Measurements from ENCODE around the gene NOX5. TPM values are rescaled to one million over a fixed set of nuclear protein-coding genes. Genes with fewer than 3 reads are reported as not detected.
"Not testable (repeated sequence)": the region's sequence is repeated elsewhere in the genome, so short reads cannot be mapped to it uniquely, and the experiment has no call there.

NOX5 gene
- total RNA-seq, 1 experiment from 2014 or later: 0.91 TPM

DNA sequence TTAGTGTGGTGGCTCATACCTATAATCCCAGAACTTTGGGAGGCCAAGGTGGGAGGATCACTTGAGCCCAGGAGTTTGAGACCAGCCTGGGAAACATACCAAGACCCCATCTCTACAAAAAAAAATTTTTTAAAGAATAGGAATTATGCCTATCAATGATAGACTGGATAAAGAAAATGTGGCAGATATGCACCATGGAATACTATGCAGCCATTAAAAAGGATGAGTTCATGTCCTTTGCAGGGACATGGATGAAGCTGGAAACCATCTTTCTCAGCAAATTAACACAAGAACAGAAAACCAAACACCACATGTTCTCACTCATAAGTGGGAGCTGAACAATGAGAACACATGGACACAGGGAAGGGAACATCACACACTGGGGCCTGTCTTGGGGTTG, 54.8 kb downstream of the NOX5 start:
- BruUV-seq (replicated peaks); POLR2A ChIA-PET; H3K27me3 ChIP-seq (ENCODE audit: insufficient read depth, low read length); H3K9me3 ChIP-seq (ENCODE audit: control insufficient read depth in 1 of 2, insufficient read depth in 1 of 2, low read depth in 1 of 2, low read length in 2 of 2); H3K79me2 ChIP-seq (ENCODE audit: insufficient read depth, low read length); H3K27ac ChIP-seq (ENCODE audit: low read depth, low read length); ATAC-seq; DNase-seq (ENCODE audit: low read depth, low spot score); H3K9me2 ChIP-seq (ENCODE audit: insufficient read depth); H3K4me2 ChIP-seq (ENCODE audit: low read length); CTCF ChIA-PET; H3K9ac ChIP-seq (ENCODE audit: low read length); H4K20me1 ChIP-seq (ENCODE audit: insufficient read depth); intact Hi-C loops (cut with micrococcal nuclease); H3K4me3 ChIP-seq (replicated peaks in 1 of 2; ENCODE audit: low read depth in 1 of 2, low read length in 2 of 2); H3K4me1 ChIP-seq (ENCODE audit: control insufficient read depth in 1 of 2, insufficient read depth in 2 of 2, low read length in 2 of 2); H2AFZ ChIP-seq (ENCODE audit: low read depth, low read length, poor library complexity, severe bottlenecking); RAD21 ChIA-PET (ENCODE audit: low non-redundant PET in 1 of 2, low total read pairs in 2 of 2, uncharacterized antibody in 2 of 2, unreplicated experiment in 2 of 2); H3K36me3 ChIP-seq (ENCODE audit: control insufficient read depth in 1 of 2, insufficient read depth in 2 of 2, low read length in 2 of 2): not testable (repeated sequence)

DNA sequence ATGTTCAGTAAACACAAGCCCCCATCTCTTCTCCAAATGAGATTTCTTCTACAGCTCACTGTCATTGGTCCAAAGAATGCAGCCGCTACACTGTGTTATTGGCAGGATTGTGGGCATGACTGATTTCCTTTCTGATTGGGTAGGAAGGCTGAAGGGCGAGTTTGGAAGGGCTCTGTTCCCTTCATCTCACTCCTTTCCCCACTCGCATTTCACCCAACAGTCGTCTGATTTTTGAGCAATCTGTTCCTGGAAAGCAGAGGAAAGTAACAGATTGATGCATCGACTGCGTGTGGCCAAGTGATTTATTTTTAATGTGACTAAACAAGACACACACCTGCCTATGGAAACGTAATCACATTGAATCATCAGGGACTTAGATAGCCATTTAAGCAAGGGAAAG, 55.5 kb downstream of the NOX5 start:
- Histone ChIP-seq H3K27ac (ENCODE audit: low read depth, low read length) (no peak overlapping the region), H3K4me1 (ENCODE audit: control insufficient read depth in 1 of 2, insufficient read depth in 2 of 2, low read length in 2 of 2) (peaks cover 0 to 13% of the 10 kb centered on the region in 2 experiments; a peak in 1 of 4 replicates), H3K9me2 (ENCODE audit: insufficient read depth) (no peaks in the 10 kb centered on the region), H4K20me1 (ENCODE audit: insufficient read depth) (no peaks in the 10 kb centered on the region), H2AFZ (ENCODE audit: low read depth, low read length, poor library complexity, severe bottlenecking) (no peak overlapping the region), H3K27me3 (ENCODE audit: insufficient read depth, low read length) (no peaks in the 10 kb centered on the region), H3K9me3 (ENCODE audit: control insufficient read depth in 1 of 2, insufficient read depth in 1 of 2, low read depth in 1 of 2, low read length in 2 of 2) (no peaks in the 10 kb centered on the region), H3K4me2 (ENCODE audit: low read length) (no peak overlapping the region), H3K4me3 (replicated peaks in 1 of 2; ENCODE audit: low read depth in 1 of 2, low read length in 2 of 2) (no peak overlapping the region), H3K9ac (ENCODE audit: low read length) (no peak overlapping the region), H3K36me3 (ENCODE audit: control insufficient read depth in 1 of 2, insufficient read depth in 2 of 2, low read length in 2 of 2) (no peaks in the 10 kb centered on the region), H3K79me2 (ENCODE audit: insufficient read depth, low read length) (no peaks in the 10 kb centered on the region)
- intact Hi-C loops (cut with micrococcal nuclease): no loop called here
- ChIA-PET RAD21 (ENCODE audit: low non-redundant PET in 1 of 2, low total read pairs in 2 of 2, uncharacterized antibody in 2 of 2, unreplicated experiment in 2 of 2) (no interaction called here), CTCF (no interaction called here), POLR2A (no interaction called here)
- ATAC-seq: no peak
- no peak for DNase-seq (ENCODE audit: low read depth, low spot score)
- TF ChIP-seq CBX3 (IDR thresholded peaks at IDR 0.05; ENCODE audit: low read depth): no peak
- no TSS peak for BruUV-seq (replicated peaks)

DNA sequence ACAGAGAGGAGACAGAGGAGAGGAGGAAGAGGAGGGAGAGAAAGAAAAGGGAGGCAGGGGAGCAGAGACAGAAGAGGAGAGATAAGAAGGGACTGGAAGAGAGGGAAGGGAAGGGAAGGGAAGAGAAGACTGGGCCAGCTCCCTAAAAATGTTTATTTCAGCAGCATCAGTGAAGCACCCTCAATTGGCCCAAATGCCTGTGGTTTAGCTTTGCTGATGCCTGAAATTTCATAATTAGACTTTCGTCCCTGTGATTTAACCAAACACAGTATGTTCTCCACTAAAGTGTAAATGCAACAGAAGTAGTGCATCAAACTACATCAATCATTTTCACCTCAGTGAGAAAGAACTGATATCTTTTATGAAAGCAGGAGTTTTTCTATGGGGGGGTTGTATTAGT, 55.9 kb downstream of the NOX5 start:
- ChIA-PET RAD21 (ENCODE audit: low non-redundant PET in 1 of 2, low total read pairs in 2 of 2, uncharacterized antibody in 2 of 2, unreplicated experiment in 2 of 2) (no interaction called here), POLR2A (no interaction called here), CTCF (no interaction called here)
- Histone ChIP-seq H3K27ac (ENCODE audit: low read depth, low read length) (no peak overlapping the region), H3K36me3 (ENCODE audit: control insufficient read depth in 1 of 2, insufficient read depth in 2 of 2, low read length in 2 of 2) (no peaks in the 10 kb centered on the region), H3K4me1 (ENCODE audit: control insufficient read depth in 1 of 2, insufficient read depth in 2 of 2, low read length in 2 of 2) (peaks cover 0 to 15% of the 10 kb centered on the region in 2 experiments; a peak in 1 of 4 replicates), H3K9ac (ENCODE audit: low read length) (no peak overlapping the region), H3K9me3 (ENCODE audit: control insufficient read depth in 1 of 2, insufficient read depth in 1 of 2, low read depth in 1 of 2, low read length in 2 of 2) (no peaks in the 10 kb centered on the region), H3K9me2 (ENCODE audit: insufficient read depth) (no peaks in the 10 kb centered on the region), H3K4me3 (replicated peaks in 1 of 2; ENCODE audit: low read depth in 1 of 2, low read length in 2 of 2) (no peak overlapping the region), H2AFZ (ENCODE audit: low read depth, low read length, poor library complexity, severe bottlenecking) (no peak overlapping the region), H3K27me3 (ENCODE audit: insufficient read depth, low read length) (no peaks in the 10 kb centered on the region), H3K4me2 (ENCODE audit: low read length) (no peak overlapping the region), H4K20me1 (ENCODE audit: insufficient read depth) (no peaks in the 10 kb centered on the region), H3K79me2 (ENCODE audit: insufficient read depth, low read length) (no peaks in the 10 kb centered on the region)
- no peak for DNase-seq (ENCODE audit: low read depth, low spot score)
- BruUV-seq (replicated peaks): no TSS peak
- no peak for ATAC-seq
- intact Hi-C loops (cut with micrococcal nuclease): no loop called here
- TF ChIP-seq TCF7L2 (IDR thresholded peaks at IDR 0.05; ENCODE audit: borderline replicate concordance, extremely low read depth, insufficient read depth, insufficient read length) (no peak), CBX3 (IDR thresholded peaks at IDR 0.05; ENCODE audit: low read depth) (no peak), POLR2A (IDR thresholded peaks at IDR 0.05; ENCODE audit: borderline replicate concordance, extremely low read depth, insufficient read depth, insufficient read length) (no peak), SIN3A (IDR thresholded peaks at IDR 0.05; ENCODE audit: low read depth) (no peak), SP1 (IDR thresholded peaks at IDR 0.05; ENCODE audit: low read depth) (no peak), RAD21 (IDR thresholded peaks at IDR 0.05; ENCODE audit: low read depth) (no peak), JUND (IDR thresholded peaks at IDR 0.05) (no peak), ELF1 (IDR thresholded peaks at IDR 0.05; ENCODE audit: borderline replicate concordance, low read depth) (no peak), EZH2phosphoT487 (IDR thresholded peaks at IDR 0.05; ENCODE audit: borderline replicate concordance) (no peak), FOSL1 (IDR thresholded peaks at IDR 0.05; ENCODE audit: low read depth) (no peak), ZNF274 (IDR thresholded peaks at IDR 0.05; ENCODE audit: low read depth, low read length) (no peak)
- TF ChIP-seq, protein P1, sequence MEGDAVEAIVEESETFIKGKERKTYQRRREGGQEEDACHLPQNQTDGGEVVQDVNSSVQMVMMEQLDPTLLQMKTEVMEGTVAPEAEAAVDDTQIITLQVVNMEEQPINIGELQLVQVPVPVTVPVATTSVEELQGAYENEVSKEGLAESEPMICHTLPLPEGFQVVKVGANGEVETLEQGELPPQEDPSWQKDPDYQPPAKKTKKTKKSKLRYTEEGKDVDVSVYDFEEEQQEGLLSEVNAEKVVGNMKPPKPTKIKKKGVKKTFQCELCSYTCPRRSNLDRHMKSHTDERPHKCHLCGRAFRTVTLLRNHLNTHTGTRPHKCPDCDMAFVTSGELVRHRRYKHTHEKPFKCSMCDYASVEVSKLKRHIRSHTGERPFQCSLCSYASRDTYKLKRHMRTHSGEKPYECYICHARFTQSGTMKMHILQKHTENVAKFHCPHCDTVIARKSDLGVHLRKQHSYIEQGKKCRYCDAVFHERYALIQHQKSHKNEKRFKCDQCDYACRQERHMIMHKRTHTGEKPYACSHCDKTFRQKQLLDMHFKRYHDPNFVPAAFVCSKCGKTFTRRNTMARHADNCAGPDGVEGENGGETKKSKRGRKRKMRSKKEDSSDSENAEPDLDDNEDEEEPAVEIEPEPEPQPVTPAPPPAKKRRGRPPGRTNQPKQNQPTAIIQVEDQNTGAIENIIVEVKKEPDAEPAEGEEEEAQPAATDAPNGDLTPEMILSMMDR (IDR thresholded peaks at IDR 0.05 in 2 of 3, conservative IDR thresholded peaks at IDR 0.05 in 1 of 3; ENCODE audit: borderline replicate concordance in 1 of 3, insufficient read depth in 1 of 3, low read depth in 2 of 3, low read length in 2 of 3): no peak
